Ishikawa (cell line): ENCODE measurements around the gene BIRC5.

Source experiments
- CEBPB ChIP-seq: IDR thresholded peaks from 2 replicates; pipeline ENCODE4 v1.6.1; 2012
- EGR1 ChIP-seq: IDR thresholded peaks from 2 replicates; pipeline ENCODE4 v1.6.1; 2012
- EP300 ChIP-seq: IDR thresholded peaks from 2 replicates; pipeline ENCODE4 v1.6.1; 2012; ENCODE audit warnings: borderline replicate concordance
- FOXM1 ChIP-seq: IDR thresholded peaks from 2 replicates; pipeline ENCODE4 v1.6.1; 2012; ENCODE audit warnings: low read depth, borderline replicate concordance
- NFIC ChIP-seq: IDR thresholded peaks from 2 replicates; pipeline ENCODE4 v1.6.1; 2012
- RAD21 ChIP-seq: IDR thresholded peaks from 2 replicates; pipeline ENCODE4 v1.6.1; 2012; ENCODE audit warnings: low read depth
- TAF1 ChIP-seq: IDR thresholded peaks from 2 replicates; pipeline ENCODE4 v1.6.1; 2012; ENCODE audit warnings: low read depth, mild to moderate bottlenecking
- TCF12 ChIP-seq: IDR thresholded peaks from 2 replicates; pipeline ENCODE4 v1.6.1; 2012; ENCODE audit warnings: low read depth
- TEAD4 ChIP-seq: IDR thresholded peaks from 2 replicates; pipeline ENCODE4 v1.6.1; 2012
- YY1 ChIP-seq: IDR thresholded peaks from 2 replicates; pipeline ENCODE4 v1.6.1; 2012; ENCODE audit warnings: low read depth
- ZBTB7A ChIP-seq: IDR thresholded peaks from 2 replicates; pipeline ENCODE4 v1.6.1; 2012; ENCODE audit warnings: low read depth
- TF ChIP-seq, protein P1 (sequence below): IDR thresholded peaks from 2 replicates; pipeline ENCODE4 v1.6.1; 2012; ENCODE audit warnings: low read depth, mild to moderate bottlenecking
- TF ChIP-seq, protein P2 (sequence below): IDR thresholded peaks from 2 replicates; pipeline ENCODE4 v1.6.1; 2012
- TF ChIP-seq, protein P3 (sequence below): IDR thresholded peaks from 2 replicates; pipeline ENCODE4 v1.6.1; 2012

BIRC5 gene

DNA sequence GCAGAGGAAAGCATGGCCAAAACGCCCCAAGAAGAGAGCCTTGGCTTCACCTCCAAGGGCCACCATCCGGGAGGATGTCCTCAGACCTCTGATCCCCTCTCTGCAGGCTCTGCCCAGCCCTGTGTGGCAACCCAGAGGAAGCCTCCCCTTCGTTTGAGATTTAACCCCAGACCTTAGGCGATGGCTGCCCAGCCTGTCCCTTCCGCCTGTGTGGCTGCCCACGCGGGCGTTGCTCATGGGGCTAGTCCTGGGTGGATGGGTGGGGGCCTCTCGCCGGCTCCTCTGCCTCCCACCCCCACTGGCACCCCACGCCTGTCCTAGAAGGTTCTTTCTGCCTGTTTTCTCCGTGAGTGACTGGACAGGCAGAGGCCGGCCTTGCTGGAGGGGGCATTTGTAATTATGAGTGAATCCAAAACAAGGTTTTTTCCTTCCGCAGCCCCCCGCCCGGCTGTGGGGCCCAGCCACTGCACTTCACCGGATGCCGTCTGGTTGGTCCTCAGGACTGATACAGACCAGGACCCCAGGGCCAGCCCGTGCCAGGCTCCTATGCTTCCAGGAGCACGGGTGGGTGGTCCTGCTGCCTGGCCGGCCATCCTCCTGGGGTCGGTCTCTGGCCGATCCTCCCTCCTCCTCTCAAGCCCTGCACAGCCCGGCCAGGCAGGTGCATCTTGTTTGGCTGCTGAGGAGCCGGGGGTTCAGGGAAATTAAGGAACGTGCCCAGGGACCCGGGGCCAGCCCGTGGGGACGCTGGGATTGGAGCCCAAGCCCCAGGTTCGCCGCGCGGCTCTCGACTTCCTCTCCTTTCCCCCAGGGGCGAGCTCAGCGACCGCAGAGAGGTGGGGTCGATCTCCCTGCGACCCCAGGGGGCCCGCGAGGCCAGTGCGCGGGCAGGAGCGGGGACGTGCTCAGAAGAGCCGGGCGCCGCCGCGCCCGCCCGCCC is 17.2 kb downstream of the BIRC5 start, which contains the start of gene TMEM235:
Gene TMEM235 (plus strand): TSS at position 636 of the 940 bp plus-strand sequence. CDS start 393 bp downstream, outside the sequence.
- TF ChIP-seq ZBTB7A (no peak), TAF1 (no peak), EP300 (no peak), EGR1 (no peak), TCF12 (no peak), CEBPB (no peak)
- TF ChIP-seq, protein P1, sequence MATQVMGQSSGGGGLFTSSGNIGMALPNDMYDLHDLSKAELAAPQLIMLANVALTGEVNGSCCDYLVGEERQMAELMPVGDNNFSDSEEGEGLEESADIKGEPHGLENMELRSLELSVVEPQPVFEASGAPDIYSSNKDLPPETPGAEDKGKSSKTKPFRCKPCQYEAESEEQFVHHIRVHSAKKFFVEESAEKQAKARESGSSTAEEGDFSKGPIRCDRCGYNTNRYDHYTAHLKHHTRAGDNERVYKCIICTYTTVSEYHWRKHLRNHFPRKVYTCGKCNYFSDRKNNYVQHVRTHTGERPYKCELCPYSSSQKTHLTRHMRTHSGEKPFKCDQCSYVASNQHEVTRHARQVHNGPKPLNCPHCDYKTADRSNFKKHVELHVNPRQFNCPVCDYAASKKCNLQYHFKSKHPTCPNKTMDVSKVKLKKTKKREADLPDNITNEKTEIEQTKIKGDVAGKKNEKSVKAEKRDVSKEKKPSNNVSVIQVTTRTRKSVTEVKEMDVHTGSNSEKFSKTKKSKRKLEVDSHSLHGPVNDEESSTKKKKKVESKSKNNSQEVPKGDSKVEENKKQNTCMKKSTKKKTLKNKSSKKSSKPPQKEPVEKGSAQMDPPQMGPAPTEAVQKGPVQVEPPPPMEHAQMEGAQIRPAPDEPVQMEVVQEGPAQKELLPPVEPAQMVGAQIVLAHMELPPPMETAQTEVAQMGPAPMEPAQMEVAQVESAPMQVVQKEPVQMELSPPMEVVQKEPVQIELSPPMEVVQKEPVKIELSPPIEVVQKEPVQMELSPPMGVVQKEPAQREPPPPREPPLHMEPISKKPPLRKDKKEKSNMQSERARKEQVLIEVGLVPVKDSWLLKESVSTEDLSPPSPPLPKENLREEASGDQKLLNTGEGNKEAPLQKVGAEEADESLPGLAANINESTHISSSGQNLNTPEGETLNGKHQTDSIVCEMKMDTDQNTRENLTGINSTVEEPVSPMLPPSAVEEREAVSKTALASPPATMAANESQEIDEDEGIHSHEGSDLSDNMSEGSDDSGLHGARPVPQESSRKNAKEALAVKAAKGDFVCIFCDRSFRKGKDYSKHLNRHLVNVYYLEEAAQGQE, result no peak
- TF ChIP-seq, protein P2, sequence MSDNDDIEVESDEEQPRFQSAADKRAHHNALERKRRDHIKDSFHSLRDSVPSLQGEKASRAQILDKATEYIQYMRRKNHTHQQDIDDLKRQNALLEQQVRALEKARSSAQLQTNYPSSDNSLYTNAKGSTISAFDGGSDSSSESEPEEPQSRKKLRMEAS, result no peak

DNA sequence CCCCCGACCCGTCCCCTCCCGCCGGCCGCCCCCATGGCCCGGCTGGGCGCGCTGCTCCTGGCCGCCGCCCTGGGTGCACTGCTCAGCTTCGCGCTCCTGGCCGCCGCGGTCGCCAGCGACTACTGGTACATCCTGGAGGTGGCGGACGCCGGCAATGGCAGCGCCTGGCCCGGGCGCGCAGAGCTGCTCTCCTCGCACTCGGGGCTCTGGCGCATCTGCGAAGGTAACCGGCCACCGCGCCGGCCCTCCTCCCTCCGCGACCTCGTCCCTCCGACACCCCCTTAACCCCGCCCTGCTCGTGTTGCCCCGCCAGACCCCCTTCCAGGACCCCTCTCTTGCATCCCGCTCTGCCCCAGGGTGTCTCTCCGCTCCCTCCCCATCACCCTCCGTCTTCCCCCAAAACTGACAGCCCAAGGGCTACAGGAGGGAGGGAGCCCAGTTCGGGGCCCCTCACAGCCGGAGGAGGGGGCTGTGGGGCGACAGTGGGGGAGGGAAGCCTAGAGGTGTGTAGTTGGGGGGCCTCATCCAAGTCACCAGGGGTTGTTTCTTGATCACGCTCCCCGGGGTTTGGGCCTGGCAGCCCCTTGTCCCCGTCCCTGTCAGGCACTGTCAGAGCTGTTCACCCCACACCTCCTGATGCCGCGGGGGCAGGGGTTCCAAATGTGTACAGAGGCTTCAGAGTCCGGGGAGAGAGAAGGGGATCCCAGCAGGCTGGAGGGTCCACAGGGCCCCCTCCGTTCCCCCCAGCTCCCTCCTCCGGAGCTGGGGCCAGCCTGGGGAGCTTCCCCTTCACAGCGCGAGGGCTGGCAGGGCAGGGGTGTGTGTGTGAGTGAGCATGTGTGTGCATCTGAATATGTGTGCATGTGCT is 18.2 kb downstream of the BIRC5 start:
- TF ChIP-seq, protein P2, result no peak
- TF ChIP-seq FOXM1 (no peak), RAD21 (no peak), TAF1 (no peak), ZBTB7A (no peak), EP300 (no peak), NFIC (no peak), TCF12 (no peak), EGR1 (no peak), CEBPB (no peak)
- TF ChIP-seq, protein P1, result no peak
- TF ChIP-seq, protein P3, sequence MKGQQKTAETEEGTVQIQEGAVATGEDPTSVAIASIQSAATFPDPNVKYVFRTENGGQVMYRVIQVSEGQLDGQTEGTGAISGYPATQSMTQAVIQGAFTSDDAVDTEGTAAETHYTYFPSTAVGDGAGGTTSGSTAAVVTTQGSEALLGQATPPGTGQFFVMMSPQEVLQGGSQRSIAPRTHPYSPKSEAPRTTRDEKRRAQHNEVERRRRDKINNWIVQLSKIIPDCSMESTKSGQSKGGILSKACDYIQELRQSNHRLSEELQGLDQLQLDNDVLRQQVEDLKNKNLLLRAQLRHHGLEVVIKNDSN, result no peak

DNA sequence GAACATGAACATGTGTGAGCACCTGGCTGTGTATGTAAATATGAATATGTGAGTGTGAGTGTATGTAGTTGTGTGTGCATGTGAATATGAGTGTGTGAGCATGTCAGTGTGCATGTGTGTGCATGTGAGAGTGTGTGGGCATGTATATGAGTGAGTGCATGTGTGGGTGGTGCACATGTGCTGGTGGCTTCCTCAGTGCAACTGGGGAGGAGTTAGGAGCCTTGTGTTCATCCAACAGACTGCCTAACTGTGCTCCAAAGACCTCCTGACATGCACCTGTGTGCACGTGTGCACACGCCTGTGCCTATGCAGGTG is 18.8 kb downstream of the BIRC5 start:
- no peak for TF ChIP-seq CEBPB
- TF ChIP-seq, protein P1, result no peak
- TF ChIP-seq ZBTB7A, result no peak
- no peak for TF ChIP-seq EGR1
- TF ChIP-seq NFIC, result no peak
- TF ChIP-seq, protein P2, result no peak
- TF ChIP-seq EP300, result no peak
- TF ChIP-seq FOXM1, result no peak
- TF ChIP-seq, protein P3, result no peak
- TF ChIP-seq RAD21, result no peak
- TF ChIP-seq TEAD4, result no peak
- no peak for TF ChIP-seq TCF12
- TF ChIP-seq YY1, result no peak
